T follicular helper cell (primary cell): Measurements from ENCODE around the gene NR2F2.
"Not testable (repeated sequence)": the region's sequence is repeated elsewhere in the genome, so short reads cannot be mapped to it uniquely, and the experiment has no call there.

ENCODE experiments used
- DNase-seq: peaks from one replicate; pipeline ENCODE4 v3.0.0-alpha.2; 2020; ENCODE audit warnings: low read depth

The NR2F2 gene

GRCh38 chr15:96367311-96368200 lies 37.1 kb downstream of the NR2F2 start:
- DNase-seq = no peak

- DNase-seq = no peak
Observed at GRCh38 chr15:96369351-96369750, 38.9 kb downstream of the NR2F2 start.

- DNase-seq = no peak
Observed at GRCh38 chr15:96369825-96370621, 39.5 kb downstream of the NR2F2 start.

- no peak for DNase-seq
Observed at GRCh38 chr15:96372554-96372953, 42.1 kb downstream of the NR2F2 start.

- no peak for DNase-seq
Observed at GRCh38 chr15:96374499-96374898, 44.0 kb downstream of the NR2F2 start.

- not testable (repeated sequence) for DNase-seq
Observed at GRCh38 chr15:96379592-96379991, 49.1 kb downstream of the NR2F2 start.

GRCh38 chr15:96381463-96381862 lies 51.0 kb downstream of the NR2F2 start:
- DNase-seq = no peak

GRCh38 chr15:96385195-96385594 lies 54.7 kb downstream of the NR2F2 start:
- DNase-seq = no peak

GRCh38 chr15:96388673-96389072 lies 58.2 kb downstream of the NR2F2 start:
- no peak for DNase-seq
